SK-N-SH (cell line): Measurements from ENCODE around the gene ANKMY1. TPM values are rescaled to one million over a fixed set of nuclear protein-coding genes. Genes with fewer than 3 reads are reported as not detected.

Experiments used
- CTCF ChIA-PET: fragments of 300-600, 350-600 bp; formaldehyde crosslinking; extraction: SDS; loops from one replicate; lab custom pipeline; 2021; lab: Yijun Ruan, JAX
- POLR2A ChIA-PET: fragments of 350-600 bp; sonication (Branson Sonifier 250); formaldehyde crosslinking; extraction: SDS; loops from one replicate; lab custom pipeline; 2020; ENCODE audit warnings: antibody characterized with exemption, inconsistent platforms; lab: Yijun Ruan, JAX
- DNase-seq: peaks from one replicate; pipeline ENCODE4 v3.0.0; 2012
- H2AFZ ChIP-seq: fragments of 200-600 bp; sonication (generic); 2 replicates; pipeline ENCODE4 v1.8.1; 2016; ENCODE audit warnings: antibody characterized with exemption, mild to moderate bottlenecking, low read depth
- H3F3A ChIP-seq: fragments of 200-600 bp; sonication (generic); replicated peaks from 2 replicates; pipeline ENCODE3; 2016; ENCODE audit warnings: antibody characterized with exemption, mild to moderate bottlenecking; ENCODE audit not compliant: insufficient read depth
- H3K27ac ChIP-seq, 2 experiments: fragments of 200-500 bp in 1 of 2; fragments of 200-600 bp in 1 of 2; sonication (Bioruptor generic) in 1 of 2; sonication (generic), shearing (Covaris generic) in 1 of 2; 2 replicates each; pipeline versions ENCODE4 v1.5.1 to v1.6.1; 2014 to 2016; ENCODE audit warnings: low read depth in 2 of 2, inconsistent platforms in 1 of 2, low read length in 1 of 2, mild to moderate bottlenecking in 1 of 2, mixed read lengths in 1 of 2
- H3K27me3 ChIP-seq: fragments of 200-600 bp; sonication (generic), shearing (Covaris generic); 2 replicates; pipeline ENCODE4 v1.6.1; 2016; ENCODE audit warnings: mixed run types; ENCODE audit not compliant: insufficient read depth
- H3K36me3 ChIP-seq, 2 experiments: fragments of 200-500 bp in 1 of 2; fragments of 200-600 bp in 1 of 2; sonication (Bioruptor generic) in 1 of 2; sonication (generic) in 1 of 2; replicated peaks in 1 of 2; 2 replicates each; pipeline versions ENCODE3 to v1.5.1; 2014 to 2016; ENCODE audit warnings: low read length in 1 of 2, mild to moderate bottlenecking in 1 of 2; ENCODE audit not compliant: insufficient read depth in 2 of 2, control insufficient read depth in 1 of 2
- H3K4me1 ChIP-seq, 2 experiments: fragments of 200-500 bp in 1 of 2; fragments of 200-600 bp in 1 of 2; sonication (Bioruptor generic) in 1 of 2; sonication (generic), shearing (Covaris generic) in 1 of 2; 2 replicates each; pipeline versions ENCODE4 v1.5.1 to v1.6.1; 2014 to 2016; ENCODE audit warnings: low read depth in 1 of 2, low read length in 1 of 2, mixed run types in 1 of 2; ENCODE audit not compliant: insufficient read depth in 2 of 2, control insufficient read depth in 1 of 2
- H3K4me2 ChIP-seq: fragments of 200-600 bp; sonication (generic), shearing (Covaris generic); 2 replicates; pipeline ENCODE4 v1.6.1; 2017; ENCODE audit warnings: mixed run types
- H3K4me3 ChIP-seq, 2 experiments: fragments of 200-500 bp in 1 of 2; fragments of 200-600 bp in 1 of 2; sonication (Bioruptor generic) in 1 of 2; sonication (generic), shearing (Covaris generic) in 1 of 2; 2 replicates each; pipeline versions ENCODE4 v1.5.1 to v1.8.1; 2014 to 2016; ENCODE audit warnings: low read depth in 2 of 2, inconsistent platforms in 1 of 2, low read length in 1 of 2, mild to moderate bottlenecking in 1 of 2, mixed read lengths in 1 of 2, moderate library complexity in 1 of 2
- H3K79me2 ChIP-seq: fragments of 200-600 bp; sonication (generic); 2 replicates; pipeline ENCODE4 v1.8.1; 2017; ENCODE audit warnings: mild to moderate bottlenecking; ENCODE audit not compliant: insufficient read depth
- H3K9ac ChIP-seq: fragments of 200-600 bp; sonication (generic); 2 replicates; pipeline ENCODE4 v1.6.1; 2017; ENCODE audit warnings: mixed run types
- H3K9me2 ChIP-seq: fragments of 200-600 bp; sonication (generic); 2 replicates; pipeline ENCODE4 v1.6.1; 2017; ENCODE audit warnings: mixed run types
- H3K9me3 ChIP-seq: fragments of 200-600 bp; sonication (generic); 2 replicates; pipeline ENCODE4 v1.6.1; 2017; ENCODE audit warnings: mixed run types, mild to moderate bottlenecking, moderate library complexity
- H4K20me1 ChIP-seq: fragments of 200-600 bp; sonication (generic); 2 replicates; pipeline ENCODE4 v1.6.1; 2017; ENCODE audit warnings: mild to moderate bottlenecking, mixed run types; ENCODE audit not compliant: insufficient read depth
- CHD2 ChIP-seq: fragments of 150-350 bp; IDR thresholded peaks from 2 replicates; pipeline ENCODE4 v1.6.1; 2018; ENCODE audit warnings: low read length; ENCODE audit not compliant: partially characterized antibody
- CTCF ChIP-seq: fragments of 200-600 bp; sonication (generic); IDR thresholded peaks from 2 replicates; pipeline ENCODE4 v1.6.1; 2017; ENCODE audit warnings: antibody characterized with exemption, mild to moderate bottlenecking, moderate library complexity
- ELF1 ChIP-seq: IDR thresholded peaks from 2 replicates; pipeline ENCODE4 v1.4.0; 2012
- EZH2phosphoT487 ChIP-seq: fragments of 200-600 bp; sonication (generic); IDR thresholded peaks from 2 replicates; pipeline ENCODE4 v1.6.1; 2017; ENCODE audit warnings: low read depth, mixed run types, mild to moderate bottlenecking, antibody characterized with exemption, moderate library complexity, borderline replicate concordance
- FOSL2 ChIP-seq: IDR thresholded peaks from 2 replicates; pipeline ENCODE4 v1.4.0; 2012; ENCODE audit warnings: low read depth, mild to moderate bottlenecking, moderate library complexity, borderline replicate concordance
- FOXJ3 ChIP-seq: sonication (generic); formaldehyde crosslinking; IDR thresholded peaks from 2 replicates; pipeline ENCODE4 v1.5.1; 2020; ENCODE audit warnings: mild to moderate bottlenecking, missing genetic modification reagents
- FOXM1 ChIP-seq: IDR thresholded peaks from 2 replicates; pipeline ENCODE4 v1.4.0; 2012; ENCODE audit warnings: low read depth, mild to moderate bottlenecking
- GATA2 ChIP-seq: sonication (generic); formaldehyde crosslinking; IDR thresholded peaks from 2 replicates; pipeline ENCODE4 v1.5.0; 2020; ENCODE audit warnings: mild to moderate bottlenecking, missing genetic modification reagents
- MEF2A ChIP-seq: IDR thresholded peaks from 2 replicates; pipeline ENCODE4 v1.4.0; 2012; ENCODE audit warnings: low read depth, borderline replicate concordance
- NRF1 ChIP-seq: IDR thresholded peaks from 2 replicates; pipeline ENCODE4 v1.6.1; 2012; ENCODE audit warnings: low read depth, mild to moderate bottlenecking, low read length
- PBX3 ChIP-seq: IDR thresholded peaks from 2 replicates; pipeline ENCODE4; 2012
- POLR2AphosphoS5 ChIP-seq: IDR thresholded peaks from 2 replicates; pipeline ENCODE4 v1.6.1; 2012; ENCODE audit warnings: low read depth, low read length
- RAD21 ChIP-seq: IDR thresholded peaks from 2 replicates; pipeline ENCODE4 v1.6.1; 2012; ENCODE audit warnings: mild to moderate bottlenecking, low read length
- RCOR1 ChIP-seq: fragments of 150-350 bp; IDR thresholded peaks from 2 replicates; pipeline ENCODE4 v1.6.1; 2017; ENCODE audit warnings: antibody characterized with exemption, low read length
- SIN3A ChIP-seq: IDR thresholded peaks from 2 replicates; pipeline ENCODE4 v1.6.1; 2012; ENCODE audit warnings: low read depth, mild to moderate bottlenecking, low read length, moderate library complexity, borderline replicate concordance
- SMC3 ChIP-seq: IDR thresholded peaks from 2 replicates; pipeline ENCODE4 v1.6.1; 2012; ENCODE audit warnings: low read depth, low read length, improper control_type of control experiment
- TEAD4 ChIP-seq: IDR thresholded peaks from 2 replicates; pipeline ENCODE4 v1.4.0; 2012; ENCODE audit warnings: mild to moderate bottlenecking, borderline replicate concordance; ENCODE audit not compliant: insufficient read depth
- USF1 ChIP-seq: IDR thresholded peaks from 2 replicates; pipeline ENCODE4 v1.4.0; 2012; ENCODE audit warnings: low read depth, borderline replicate concordance
- USF2 ChIP-seq: fragments of 150-350 bp; IDR thresholded peaks from 2 replicates; pipeline ENCODE4 v1.6.1; 2017; ENCODE audit warnings: antibody characterized with exemption, low read length, low read depth, borderline replicate concordance
- ZBTB33 ChIP-seq: IDR thresholded peaks from 2 replicates; pipeline ENCODE4 v1.4.0; 2012; ENCODE audit warnings: low read depth, borderline replicate concordance
- WGBS: methylation state at CpG from one replicate; pipeline ENCODE4 v1.1.6; 2017; ENCODE audit warnings: low lambda C conversion rate; 5-methylcytosine and 5-hydroxymethylcytosine counted together
- polyA plus RNA-seq, 3 experiments: library from polyadenylated mRNA; depleted of rRNA; stranded (reverse); fragments of >200 nt; gene quantifications; 2 replicates each; pipeline ENCODE4 v1.2.3, GENCODE V29; 2012

The ANKMY1 gene
- polyA plus RNA-seq, 1 of the 3 experiments (the other 2 are of a cell fraction), result 12.1 TPM

- no peaks in the 10 kb centered on the region for H3K9me2 ChIP-seq
- no peaks in the 10 kb centered on the region for H3K4me1 ChIP-seq
- H3K9ac ChIP-seq, result no peak overlapping the region
- H4K20me1 ChIP-seq, result no peaks in the 10 kb centered on the region
- CTCF ChIA-PET, result no interaction called here
- H3K36me3 ChIP-seq, result peaks cover 0 to 1% of the 10 kb centered on the region in 2 experiments
- no peaks in the 10 kb centered on the region for H3K27me3 ChIP-seq
- H3F3A ChIP-seq, result peaks cover 3% of the 10 kb centered on the region
- POLR2A ChIA-PET, result no interaction called here
- H3K27ac ChIP-seq, result no peak overlapping the region
- WGBS, result 96% methylated on average over 2 of the region's 2 CpGs
- H3K9me3 ChIP-seq, result peaks cover 25% of the 10 kb centered on the region; the same call in 1 of the 2 replicates
- H3K79me2 ChIP-seq, result no peaks in the 10 kb centered on the region
- TF ChIP-seq CHD2 (no peak), RCOR1 (no peak), GATA2 (CRISPR knock-in tag) (no peak), PBX3 (no peak), NRF1 (no peak), TEAD4 (no peak), FOSL2 (no peak), CTCF (no peak), SIN3A (no peak), MEF2A (no peak)
- H3K4me3 ChIP-seq, result no peak overlapping the region
- no peak overlapping the region for H3K4me2 ChIP-seq
- DNase-seq, result no peak
- no peak overlapping the region for H2AFZ ChIP-seq
These were observed 66.3 kb downstream of the ANKMY1 start for GRCh38 chr2:240491483-240491882.

GRCh38 chr2:240482141-240482540 is 75.6 kb downstream of the ANKMY1 start:
- no peak overlapping the region for H3K9ac ChIP-seq
- 72% methylated on average over 5 of the region's 11 CpGs for WGBS
- TF ChIP-seq RCOR1 (no peak), RAD21 (no peak), SIN3A (no peak), USF1 (no peak), GATA2 (CRISPR knock-in tag) (no peak), ELF1 (no peak), EZH2phosphoT487 (no peak), POLR2AphosphoS5 (no peak), PBX3 (no peak), CHD2 (no peak), SMC3 (no peak), FOSL2 (no peak), FOXM1 (no peak), FOXJ3 (no peak), ZBTB33 (no peak), USF2 (no peak)

More at GRCh38 chr2:240482141-240482540, 75.6 kb downstream of the ANKMY1 start:
- H3K4me2 ChIP-seq, result no peak overlapping the region
- DNase-seq, result peak; percentile 14
- no peaks in the 10 kb centered on the region for H3K9me2 ChIP-seq
- no peaks in the 10 kb centered on the region for H3K27me3 ChIP-seq
- POLR2A ChIA-PET, result no interaction called here
- no peak overlapping the region for H3K4me3 ChIP-seq
- CTCF ChIA-PET, result no interaction called here
- H3K79me2 ChIP-seq, result no peaks in the 10 kb centered on the region
- H2AFZ ChIP-seq, result no peak overlapping the region
- H3K9me3 ChIP-seq, result no peaks in the 10 kb centered on the region
- no peak overlapping the region for H3K27ac ChIP-seq
- H3F3A ChIP-seq, result no peaks in the 10 kb centered on the region
- no peaks in the 10 kb centered on the region for H4K20me1 ChIP-seq
- no peaks in the 10 kb centered on the region for H3K36me3 ChIP-seq
- H3K4me1 ChIP-seq, result no peaks in the 10 kb centered on the region
